Right lung (tissue), 5 donors: Measurements from ENCODE around the gene FBXW8. TPM values are rescaled to one million over a fixed set of nuclear protein-coding genes. Genes with fewer than 3 reads are reported as not detected.

Experiments
- DNase-seq, 2 donors: peaks; one replicate each; pipeline ENCODE4 v3.0.0-alpha.2; 2013
- polyA plus RNA-seq, 5 donors: library from polyadenylated mRNA; unstranded; fragments of 120-200 nt; gene quantifications; one replicate each; pipeline versions ENCODE4 v1.2.1 to v1.2.3, GENCODE V29; 2013; ENCODE audit warnings: inconsistent platforms in 1 of 5, low replicate concordance in 1 of 5; ENCODE audit not compliant: insufficient read length in 5 of 5, insufficient read depth in 1 of 5

FBXW8 gene
- polyA plus RNA-seq, 5 donors = 19.4 to 27.5 (median 23.5) TPM

DNA sequence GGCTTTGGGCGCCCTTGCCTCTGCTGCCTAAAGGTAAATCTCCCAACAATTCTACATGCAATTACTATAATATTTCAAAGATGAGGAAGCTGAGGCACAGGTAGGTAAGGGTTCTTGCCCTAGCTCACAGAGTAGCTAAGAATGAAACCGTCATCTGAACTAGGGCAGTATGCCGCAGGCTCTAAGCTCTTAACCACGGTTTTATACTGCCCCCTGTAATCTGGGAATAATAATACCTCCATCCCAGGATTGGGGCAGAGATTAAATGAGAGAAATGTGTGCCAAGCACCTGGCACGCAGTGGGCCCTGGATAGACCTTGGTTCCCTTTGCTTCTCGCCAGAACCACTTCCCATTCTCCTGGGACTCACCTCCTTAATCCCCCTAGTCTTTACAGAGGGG lies 28.0 kb upstream of the FBXW8 start:
- no peak for DNase-seq

DNA sequence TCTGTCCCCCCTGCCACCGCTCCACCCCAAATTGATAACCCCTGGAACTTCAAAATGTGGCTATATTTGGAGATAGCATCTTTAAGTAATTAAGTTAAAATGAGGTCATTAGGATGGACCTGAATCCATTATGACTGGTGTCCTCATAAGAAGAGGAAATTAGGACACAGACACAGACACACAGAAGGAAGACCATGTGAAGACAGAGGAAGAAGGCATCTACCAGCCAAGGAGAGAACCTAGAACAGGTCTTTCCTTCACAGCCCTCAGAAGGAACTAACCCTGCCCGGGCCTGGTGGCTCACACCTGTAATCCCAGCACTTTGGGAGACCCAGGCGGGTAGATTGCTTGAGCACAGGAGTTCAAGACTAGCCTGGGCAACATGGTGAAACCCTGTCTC lies 25.9 kb upstream of the FBXW8 start:
- no peak for DNase-seq

DNA sequence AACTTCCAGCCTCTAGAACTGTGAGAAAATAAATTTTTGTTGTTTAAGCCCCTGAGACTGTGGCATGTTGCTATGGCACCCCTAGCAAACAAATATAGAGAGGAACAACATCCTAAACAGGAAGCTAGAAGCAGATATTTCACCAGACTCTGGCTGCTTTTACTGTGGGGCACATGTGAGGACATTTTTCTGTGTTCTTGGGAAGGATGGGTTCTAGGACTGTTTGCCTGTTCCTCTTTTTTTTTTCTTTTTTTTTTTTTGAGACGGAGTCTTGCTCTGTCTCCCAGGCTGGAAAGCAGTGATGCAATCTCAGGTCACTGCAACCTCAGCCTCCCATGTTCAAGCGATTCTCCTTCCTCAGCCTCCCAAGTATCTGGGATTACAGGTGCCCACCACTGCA lies 25.3 kb upstream of the FBXW8 start:
- no peak for DNase-seq

DNA sequence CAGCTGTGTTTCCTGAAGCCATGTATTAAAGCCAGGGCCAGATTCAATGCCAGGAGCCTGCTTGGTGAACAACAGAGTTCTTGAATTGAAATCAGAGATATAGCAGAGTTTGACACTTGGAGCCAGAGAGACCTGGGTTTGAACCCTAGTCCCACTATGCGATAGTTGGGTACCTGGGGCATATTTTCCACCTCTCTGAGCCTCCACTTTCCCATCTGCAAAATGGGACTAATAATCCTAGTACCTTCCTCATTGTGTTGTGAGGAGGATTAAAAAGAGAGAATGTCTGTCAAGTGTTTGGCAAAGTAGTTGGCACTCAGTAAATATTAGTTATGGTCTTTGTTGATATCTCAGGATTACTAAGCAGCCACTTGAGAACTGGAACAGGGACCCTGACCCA lies 23.5 kb upstream of the FBXW8 start:
- no peak for DNase-seq

DNA sequence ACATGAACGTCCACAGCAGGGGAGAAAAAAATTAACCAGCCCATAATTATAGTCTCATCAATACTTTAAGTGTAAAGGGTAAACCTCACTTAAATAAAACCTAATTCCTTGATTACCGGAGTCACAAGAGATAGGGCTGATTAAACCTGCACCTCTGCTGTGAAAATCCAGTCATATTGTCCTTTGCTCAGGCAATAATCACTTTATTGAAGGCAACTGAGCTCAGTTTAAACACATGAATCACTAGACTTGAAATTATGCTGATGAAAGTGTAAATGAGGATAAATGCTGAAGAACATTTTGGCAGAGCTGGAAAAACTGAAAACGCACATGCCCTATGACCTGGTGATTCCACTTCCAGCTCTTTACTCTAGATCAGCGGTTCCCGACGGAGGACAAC lies 22.9 kb upstream of the FBXW8 start:
- no peak for DNase-seq

DNA sequence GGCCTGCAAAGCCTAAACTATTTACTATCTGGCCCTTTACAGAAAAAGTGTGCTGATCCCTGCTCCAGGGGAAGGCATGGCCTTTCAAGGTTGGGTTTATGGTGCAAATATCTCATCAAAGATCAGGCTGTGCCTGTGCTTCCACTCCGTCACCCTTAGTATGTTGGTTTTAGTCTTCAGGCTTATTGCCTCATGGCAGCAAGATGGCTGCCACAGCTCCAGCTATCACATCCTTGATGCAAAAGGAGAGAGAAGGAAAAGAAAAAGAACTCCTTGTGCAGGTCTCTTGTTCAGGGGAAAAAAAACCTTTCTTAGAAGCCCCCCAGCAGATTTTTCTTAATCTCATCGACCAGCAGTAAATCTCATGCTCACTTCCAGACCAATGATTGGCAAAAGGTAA lies 20.4 kb upstream of the FBXW8 start:
- DNase-seq = no peak

DNA sequence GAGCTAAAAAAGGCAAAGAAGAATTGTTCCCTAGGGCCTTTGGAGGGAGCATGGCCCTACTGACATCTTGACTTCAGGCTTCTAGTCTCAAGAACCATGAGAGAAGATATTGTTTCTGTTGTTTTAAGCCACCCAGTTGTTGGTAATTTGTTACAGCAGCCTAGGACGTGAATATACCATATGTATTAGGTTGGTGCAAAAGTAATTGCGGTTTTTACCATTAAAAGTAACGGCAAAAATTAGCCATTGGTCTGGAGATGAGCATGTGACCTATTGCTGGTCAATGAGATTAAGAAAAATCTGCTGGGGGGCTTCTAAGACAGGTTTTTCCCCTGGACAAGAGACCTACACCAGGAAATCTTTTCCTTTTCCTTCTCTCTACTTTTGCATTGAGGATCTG lies 19.7 kb upstream of the FBXW8 start:
- no peak for DNase-seq

DNA sequence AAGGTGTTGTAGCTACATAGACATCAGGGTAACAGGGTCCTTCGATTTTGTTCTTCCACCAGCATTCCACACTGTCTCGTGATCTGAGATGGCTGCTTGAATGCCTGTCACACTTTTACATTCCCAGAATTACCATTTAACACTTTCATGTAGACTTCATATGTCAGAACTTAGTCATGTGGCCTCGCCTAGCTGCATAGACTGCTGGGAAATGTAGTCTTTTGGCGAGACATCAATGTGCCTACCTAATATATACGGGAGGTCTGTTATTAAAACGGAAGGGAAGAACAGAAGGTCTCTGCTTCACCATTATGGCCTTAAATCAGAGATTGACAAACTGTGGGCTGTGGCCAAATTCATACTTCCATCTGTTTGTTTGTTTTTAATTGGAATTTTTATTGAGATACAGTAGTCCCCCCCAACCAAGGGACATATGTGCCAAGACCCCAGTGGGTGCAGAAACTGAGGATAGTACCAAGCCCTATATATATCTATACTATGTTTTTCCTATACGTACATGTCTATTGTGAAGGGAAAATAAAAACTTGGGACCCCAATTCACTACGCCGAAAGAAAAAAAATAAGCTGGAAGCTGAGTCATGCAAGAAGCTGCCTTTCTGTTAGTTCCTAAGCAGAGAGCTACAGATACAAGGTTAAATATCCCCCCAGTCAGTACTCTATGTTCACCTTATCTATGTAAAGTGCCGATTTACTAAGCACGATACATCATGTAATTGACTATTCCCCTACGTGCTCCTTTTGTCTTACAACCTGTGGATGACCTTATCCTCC lies 18.2 kb upstream of the FBXW8 start:
- DNase-seq = no peak

DNA sequence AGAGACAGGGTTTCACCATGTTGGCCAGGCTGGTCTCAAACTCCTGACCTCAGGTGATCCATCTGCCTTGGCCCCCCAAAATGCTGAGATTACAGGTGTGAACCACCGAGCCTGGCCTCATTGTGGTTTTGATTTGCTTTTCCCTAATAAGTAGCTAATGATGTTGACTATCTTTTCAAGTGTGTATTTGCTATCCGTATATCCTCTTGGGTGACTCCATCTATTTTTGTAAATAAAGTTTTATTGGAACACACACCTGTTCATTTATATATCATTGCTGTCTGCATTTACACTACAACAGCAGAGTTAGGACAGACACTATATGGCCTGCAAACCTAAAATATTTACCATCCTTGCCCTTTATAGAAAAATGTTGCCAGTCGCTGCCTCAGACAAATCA lies 15.8 kb upstream of the FBXW8 start:
- no peak for DNase-seq

DNA sequence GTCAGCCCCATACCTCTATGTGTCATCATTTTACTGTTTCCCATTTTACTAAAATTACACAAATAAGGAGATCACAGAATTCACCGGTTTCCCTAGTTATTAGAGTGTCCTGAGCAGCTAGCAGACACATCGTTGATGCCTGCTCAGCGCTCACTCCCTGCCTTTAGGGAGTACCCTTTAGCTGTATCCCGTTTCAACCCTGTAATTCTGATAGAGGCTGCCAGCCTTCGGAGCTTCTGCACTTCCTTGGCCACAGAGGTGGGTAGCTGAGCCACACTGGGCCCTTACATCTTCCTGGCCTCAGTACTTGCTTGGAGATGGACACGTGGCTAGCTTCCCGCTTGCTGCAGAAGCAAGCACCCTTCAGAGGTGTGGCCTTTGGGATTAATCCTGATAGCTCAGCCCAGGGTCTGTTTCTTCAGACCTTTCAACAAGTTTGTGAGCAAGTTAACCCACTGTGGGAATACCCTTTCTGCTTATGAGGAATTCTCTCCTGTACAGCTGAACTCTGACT lies 14.3 kb upstream of the FBXW8 start:
- no peak for DNase-seq

DNA sequence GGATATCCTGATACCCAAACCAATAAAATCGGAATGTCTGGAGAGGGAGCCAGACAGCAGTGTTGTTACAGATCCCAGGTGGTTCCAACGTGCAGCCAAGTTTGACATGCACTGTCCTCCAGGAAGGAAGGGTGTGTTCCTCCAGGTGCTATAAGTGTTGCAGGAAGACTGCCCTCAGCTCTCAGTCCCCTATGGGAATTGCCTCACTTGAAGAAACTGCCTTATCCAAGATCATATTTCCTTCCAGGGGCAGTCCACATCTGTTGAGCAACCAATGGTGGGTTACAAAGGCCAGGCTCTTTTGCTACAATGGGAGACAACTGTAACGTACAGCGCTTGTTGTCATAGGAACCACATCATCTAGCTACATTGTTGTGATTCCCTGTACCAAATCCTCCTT lies 13.3 kb upstream of the FBXW8 start:
- DNase-seq = no peak

DNA sequence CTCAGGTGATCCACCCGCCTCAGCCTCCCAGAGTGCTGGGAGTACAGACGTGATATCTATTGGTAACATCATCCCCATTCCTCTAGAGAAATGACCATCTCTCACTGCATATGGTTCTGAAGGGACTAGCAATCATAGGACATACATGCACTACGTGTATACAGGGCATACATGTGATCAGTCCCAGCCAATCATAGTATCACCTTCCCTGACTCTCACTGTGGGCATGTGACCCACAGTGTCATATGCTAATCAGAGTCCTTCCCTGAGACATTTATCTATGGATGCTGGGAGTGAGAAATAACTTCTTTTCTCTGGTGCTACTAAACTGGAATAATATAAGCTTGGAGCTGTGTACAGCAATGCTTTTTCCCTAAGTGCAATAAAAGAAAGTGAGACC lies 12.1 kb upstream of the FBXW8 start:
- DNase-seq = no peak

DNA sequence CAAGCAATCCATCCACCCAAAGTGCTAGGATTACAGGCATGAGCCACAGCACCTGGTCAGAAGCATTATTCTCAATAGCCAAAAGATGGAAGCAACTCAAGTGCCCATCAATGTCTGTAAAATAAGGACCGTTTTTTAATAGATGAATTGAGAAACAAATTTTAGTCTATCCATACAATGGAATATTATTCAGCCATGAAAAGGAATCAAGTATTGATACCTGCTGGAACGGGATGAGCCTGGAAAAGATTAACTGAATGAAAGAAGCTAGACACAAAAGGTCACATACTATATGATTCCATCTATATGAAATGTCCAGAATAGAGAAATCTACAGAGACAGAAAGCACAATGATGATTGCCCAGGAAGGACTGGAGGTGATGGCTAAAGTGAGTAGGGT lies 9.1 kb upstream of the FBXW8 start:
- DNase-seq = no peak

DNA sequence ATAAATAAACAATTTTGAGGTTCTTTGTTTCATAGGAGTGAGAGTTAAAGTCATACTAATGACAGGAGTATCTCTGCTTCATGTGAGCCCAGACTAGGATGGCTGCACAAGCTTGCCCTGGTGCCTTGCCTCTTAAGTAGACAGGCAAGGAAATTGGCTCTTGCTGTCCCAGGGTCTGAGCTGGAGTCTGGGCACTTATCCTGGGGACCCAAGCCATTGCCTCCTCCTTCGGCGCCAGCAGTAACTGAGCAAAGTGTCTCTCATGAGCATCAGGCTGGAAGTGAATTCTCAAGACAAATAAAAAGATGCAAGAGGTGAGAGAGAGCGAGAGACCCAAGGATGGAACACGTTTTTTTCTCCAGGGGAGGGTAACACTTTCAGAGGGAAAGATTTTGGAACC lies 6.9 kb upstream of the FBXW8 start:
- no peak for DNase-seq

DNA sequence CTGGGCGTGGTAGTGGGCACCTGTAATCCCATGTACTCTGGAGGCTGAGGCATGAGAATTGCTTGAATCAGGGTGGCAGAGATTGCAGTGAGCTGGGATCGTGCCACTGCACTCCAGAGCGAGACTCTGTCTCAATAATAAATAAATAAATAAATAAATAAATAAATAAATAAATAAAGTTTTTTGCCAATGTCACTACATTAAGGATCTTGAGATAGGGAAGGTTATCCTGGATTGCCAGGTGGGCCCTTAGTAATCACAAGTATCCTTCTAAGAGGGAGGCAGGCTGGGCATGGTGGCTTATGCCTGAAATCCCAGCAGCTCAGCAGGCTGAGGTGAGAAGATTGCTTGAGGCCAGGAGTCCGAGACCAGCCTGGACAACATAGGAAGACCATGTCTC lies 4.5 kb upstream of the FBXW8 start:
- DNase-seq = no peak

DNA sequence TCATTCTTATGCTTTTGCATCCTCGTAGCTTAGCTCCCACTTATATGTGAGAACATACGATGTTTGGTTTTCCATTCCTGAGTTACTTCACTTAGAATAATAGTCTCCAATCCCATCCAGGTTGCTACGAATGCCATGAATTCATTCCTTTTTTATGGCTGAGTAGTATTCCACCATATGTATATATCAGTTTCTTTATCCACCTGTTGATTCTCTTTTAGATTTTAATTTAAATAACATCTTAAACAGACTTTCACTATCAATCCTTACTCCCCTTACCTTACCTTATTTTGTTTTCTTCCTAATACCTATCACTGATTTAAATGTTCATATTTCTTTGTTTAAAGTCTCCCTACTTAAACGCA lies 488 bp upstream of the FBXW8 start:
- DNase-seq = no peak

DNA sequence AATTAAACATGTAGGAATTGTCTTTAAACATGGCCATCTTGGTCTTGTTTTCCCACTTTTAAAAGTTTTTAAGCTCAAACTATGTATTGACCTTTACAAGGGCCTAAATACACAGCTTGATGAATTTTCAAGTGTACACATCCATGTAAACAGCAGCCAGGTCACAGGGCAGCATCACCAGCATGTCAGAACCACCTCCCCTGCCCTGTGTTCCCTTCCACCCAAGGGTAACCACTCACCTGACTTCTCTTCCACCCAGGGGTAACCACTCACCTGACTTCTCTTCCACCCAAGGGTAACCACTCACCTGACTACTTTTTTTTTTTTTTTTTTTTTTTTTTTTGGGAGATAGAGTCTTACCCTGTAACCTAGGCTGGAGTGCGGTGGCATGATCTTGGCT lies 4.6 kb downstream of the FBXW8 start:
- no peak for DNase-seq

DNA sequence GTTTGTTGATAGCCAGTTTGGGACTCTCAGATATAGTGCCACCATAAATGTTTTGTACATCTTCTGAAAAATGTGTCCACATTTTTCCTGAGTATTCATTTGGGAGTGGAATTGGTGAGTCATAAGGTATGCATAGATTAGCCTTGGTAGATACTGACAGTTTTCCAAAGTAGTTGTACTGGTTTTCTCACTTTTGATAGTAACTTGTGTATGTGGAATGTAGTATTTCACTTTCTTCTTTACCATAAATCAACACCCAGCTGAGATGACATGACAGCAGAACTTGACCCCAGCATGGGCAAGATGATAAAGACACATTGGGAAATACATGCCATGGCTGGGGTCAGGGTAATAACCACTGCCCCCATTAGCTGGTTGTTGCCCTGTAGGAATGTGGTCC lies 5.4 kb downstream of the FBXW8 start:
- no peak for DNase-seq

DNA sequence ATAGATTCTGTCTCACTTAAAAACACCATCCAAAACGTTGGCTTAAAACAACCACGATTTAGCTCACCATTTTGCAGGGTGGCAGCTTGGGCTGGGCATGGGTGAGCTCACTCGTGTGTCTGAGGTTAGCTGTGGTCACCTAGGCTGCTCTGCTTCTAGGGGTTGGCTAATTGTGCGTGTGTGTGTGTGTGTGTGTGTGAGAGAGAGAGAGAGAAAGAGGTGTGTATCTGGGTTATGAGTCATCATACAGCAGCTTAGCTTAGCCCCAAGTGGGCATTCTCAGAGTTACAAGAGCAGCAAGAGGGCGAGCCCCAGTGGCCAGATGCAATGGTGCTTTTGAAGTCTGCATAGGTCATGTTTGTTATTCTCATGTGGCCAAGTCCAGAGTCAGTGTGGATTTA lies 6.0 kb downstream of the FBXW8 start:
- DNase-seq = no peak

DNA sequence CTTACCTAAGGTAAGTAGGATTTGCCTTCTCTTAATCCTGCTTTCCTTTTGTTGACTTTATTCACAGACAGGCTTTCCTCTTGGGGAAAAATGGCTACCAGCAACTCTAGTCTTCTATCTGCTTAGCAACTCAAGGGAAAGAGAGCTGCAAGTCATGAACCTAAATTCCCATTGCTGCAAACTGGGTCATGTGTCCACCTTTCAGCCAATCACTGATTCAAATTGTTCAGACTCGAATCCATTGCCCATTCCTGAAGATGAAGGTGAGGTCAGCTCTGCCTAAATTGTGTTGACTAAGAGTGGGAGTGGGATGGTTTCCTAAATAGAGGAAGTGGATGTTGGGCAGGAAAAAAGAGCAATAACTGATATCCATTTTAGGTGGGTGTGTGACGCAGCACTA lies 7.7 kb downstream of the FBXW8 start:
- no peak for DNase-seq

DNA sequence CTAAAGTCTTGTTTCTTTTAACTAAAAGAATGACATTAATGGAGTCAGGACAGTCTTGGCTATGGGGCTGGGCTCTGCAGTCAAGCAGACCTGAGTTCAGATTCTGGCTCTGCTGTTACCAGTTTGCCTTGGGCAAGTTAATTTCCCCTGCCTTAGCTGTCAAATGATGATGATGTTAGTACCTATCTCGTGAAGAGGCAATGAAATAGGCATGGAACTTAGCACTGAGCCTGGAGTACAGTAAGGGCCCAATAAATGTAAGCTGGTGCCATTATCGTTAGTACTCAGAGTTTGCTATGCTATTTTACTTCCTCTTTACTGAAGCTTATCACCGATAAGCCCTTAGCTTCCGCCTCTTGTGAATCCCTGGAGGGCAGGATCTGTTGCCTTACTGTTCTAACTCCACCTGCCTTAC lies 8.5 kb downstream of the FBXW8 start:
- DNase-seq = no peak

DNA sequence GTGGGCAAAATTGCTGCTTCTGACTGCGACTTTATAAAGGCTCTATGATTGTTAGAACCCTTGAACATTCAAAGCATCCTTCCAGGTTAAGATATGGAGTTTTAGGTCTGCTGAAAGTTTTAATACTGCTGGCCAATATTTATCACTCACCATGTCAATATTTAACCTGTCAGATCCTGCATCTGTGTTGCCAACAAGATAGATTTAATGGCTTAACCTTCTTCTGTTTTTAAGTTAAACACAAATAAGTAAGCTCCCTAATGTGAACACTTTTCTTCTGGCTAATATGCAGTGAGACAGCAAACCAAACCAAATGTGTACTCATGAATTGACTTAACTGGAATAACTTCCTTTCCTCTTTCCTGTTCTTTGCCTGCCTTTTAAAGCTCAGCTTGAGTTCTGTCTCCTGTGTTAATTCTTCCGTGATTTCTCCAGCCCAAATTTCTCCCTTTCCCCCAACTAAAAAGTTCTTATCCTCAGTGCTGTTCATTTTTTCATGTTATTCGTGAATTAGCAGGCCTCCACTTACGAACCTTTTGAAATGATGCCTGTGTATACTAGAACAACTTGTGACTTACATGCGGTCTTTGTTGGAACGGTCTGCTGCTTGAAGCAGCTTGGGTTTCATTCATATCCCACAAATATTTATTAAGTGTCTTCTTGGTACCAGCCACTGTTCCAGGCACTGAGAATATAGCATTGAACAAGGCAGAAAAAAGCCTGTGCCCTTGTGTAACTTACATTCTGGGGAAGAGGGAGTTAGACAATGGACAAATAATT lies 9.1 kb downstream of the FBXW8 start:
- DNase-seq = no peak

DNA sequence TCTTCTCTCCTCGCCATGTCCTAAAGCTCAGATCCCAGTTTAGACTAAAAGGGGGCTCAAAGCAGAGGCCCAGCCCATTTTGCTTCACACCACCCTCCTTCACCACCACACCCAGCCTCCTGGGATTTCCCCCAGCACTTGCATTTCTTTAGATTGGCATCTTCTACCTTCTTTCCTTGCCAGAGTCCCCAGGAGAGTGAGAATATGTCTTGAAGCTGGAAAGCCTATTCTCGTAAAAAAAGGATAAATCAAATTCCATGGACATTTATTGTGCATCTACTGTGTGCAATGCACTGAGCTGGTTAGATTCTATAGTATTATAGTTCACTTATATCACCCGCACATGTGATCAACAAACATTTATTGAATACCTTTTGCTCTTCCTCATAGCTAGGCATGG lies 10.2 kb downstream of the FBXW8 start:
- DNase-seq = no peak
